Endodermal cell (in vitro differentiated cells): Measurements from ENCODE around the gene UBA52. TPM values are rescaled to one million over a fixed set of nuclear protein-coding genes. Genes with fewer than 3 reads are reported as not detected.

Experiments
- DNase-seq: peaks from one replicate; pipeline ENCODE4 v3.0.0-alpha.2; 2017
- H3K27ac ChIP-seq: 2 replicates; pipeline ENCODE4 v1.5.1; 2013; ENCODE audit warnings: mild to moderate bottlenecking, low read depth, low read length, moderate library complexity
- H3K27me3 ChIP-seq: 2 replicates; pipeline ENCODE4 v1.6.1; 2013; ENCODE audit warnings: mild to moderate bottlenecking, low read length, moderate library complexity; ENCODE audit not compliant: insufficient read depth, control insufficient read depth, poor library complexity, severe bottlenecking
- H3K36me3 ChIP-seq: 2 replicates; pipeline ENCODE4 v1.7.0; 2013; ENCODE audit warnings: mild to moderate bottlenecking, low read length, moderate library complexity; ENCODE audit not compliant: control insufficient read depth, insufficient read depth
- H3K4me1 ChIP-seq: one replicate; pipeline ENCODE4 v1.7.0; 2013; ENCODE audit warnings: low read length; ENCODE audit not compliant: control insufficient read depth, insufficient read depth
- H3K4me3 ChIP-seq: 2 replicates; pipeline ENCODE4 v1.5.1; 2013; ENCODE audit warnings: mild to moderate bottlenecking, low read length, moderate library complexity
- H3K9ac ChIP-seq: 2 replicates; pipeline ENCODE4 v1.6.1; 2013; ENCODE audit warnings: mild to moderate bottlenecking, low read length, moderate library complexity; ENCODE audit not compliant: poor library complexity, severe bottlenecking; ENCODE audit errors: extremely low read depth
- H3K9me3 ChIP-seq: 2 replicates; pipeline ENCODE4 v1.6.1; 2013; ENCODE audit warnings: mild to moderate bottlenecking, low read length, moderate library complexity; ENCODE audit not compliant: control insufficient read depth
- H3K27ac Mint-ChIP-seq: 2 replicates; pipeline ENCODE4 v1.8.0; 2020; ENCODE audit warnings: mixed read lengths
- H3K27me3 Mint-ChIP-seq: 2 replicates; pipeline ENCODE4 v1.8.0; 2021; ENCODE audit warnings: mild to moderate bottlenecking, mixed read lengths; ENCODE audit not compliant: insufficient read depth
- H3K36me3 Mint-ChIP-seq: 2 replicates; pipeline ENCODE4 v1.8.0; 2020; ENCODE audit warnings: low read depth, mixed read lengths
- H3K4me1 Mint-ChIP-seq: 2 replicates; pipeline ENCODE4 v1.8.0; 2020; ENCODE audit warnings: mixed read lengths
- H3K4me3 Mint-ChIP-seq: 2 replicates; pipeline ENCODE4 v1.8.0; 2020; ENCODE audit warnings: mild to moderate bottlenecking, moderate library complexity, mixed read lengths
- H3K9me3 Mint-ChIP-seq: 2 replicates; pipeline ENCODE4 v1.8.0; 2020; ENCODE audit warnings: mild to moderate bottlenecking, mixed read lengths
- CTCF ChIP-seq: fragments of 200-600 bp; sonication (generic); conservative IDR thresholded peaks from 2 replicates; pipeline ENCODE4 v1.5.0; 2021; ENCODE audit warnings: antibody characterized with exemption, mild to moderate bottlenecking
- WGBS, 2 experiments: methylation state at CpG; one replicate each; pipeline versions ENCODE4 v1.1.5 to v1.1.7; 2013; ENCODE audit warnings: missing lambda C conversion rate in 2 of 2, mixed read lengths in 1 of 2; ENCODE audit not compliant: insufficient coverage in 1 of 2, insufficient read length in 1 of 2; 5-methylcytosine and 5-hydroxymethylcytosine counted together
- total RNA-seq, 2 donors: library from RNA; stranded (reverse); fragmentation: NEBNext Ultra II Directional in 1 of 2; extraction: Animal tissue kit (Norgen Biotek cat#: 25700) in 1 of 2; gene quantifications; 2 replicates in 1 of 2; 3 replicates in 1 of 2; pipeline ENCODE4 v1.2.1, GENCODE V29; 2021

The UBA52 gene
- total RNA-seq, 2 donors from 2014 or later = 1,143 to 1,222 TPM

GRCh38 chr19:18609717-18610051 is 38.0 kb downstream of the UBA52 start:
- Histone ChIP-seq H3K36me3 (no peaks in the 10 kb centered on the region), H3K9me3 (no peaks in the 10 kb centered on the region), H3K27ac (no peak overlapping the region), H3K9ac (no peak overlapping the region), H3K4me3 (no peak overlapping the region), H3K27me3 (peaks cover 95% of the 10 kb centered on the region), H3K4me1 (peaks cover 6% of the 10 kb centered on the region)
- Mint-ChIP-seq H3K4me1 (peaks cover 21% of the 10 kb centered on the region), H3K27ac (no peak overlapping the region), H3K36me3 (no peaks in the 10 kb centered on the region), H3K27me3 (peaks cover 86% of the 10 kb centered on the region), H3K4me3 (peak overlapping the region; percentile 44), H3K9me3 (no peaks in the 10 kb centered on the region)
- no peak for TF ChIP-seq CTCF
- DNase-seq = no peak
- 0 to 42% methylated on average over 1 to 2 of the region's 2 CpGs for WGBS, 2 experiments

GRCh38 chr19:18610245-18610555 is 38.5 kb downstream of the UBA52 start:
- no peak overlapping the region for H3K27ac Mint-ChIP-seq
- Histone ChIP-seq H3K4me3 (no peak overlapping the region), H3K27me3 (peaks cover 95% of the 10 kb centered on the region), H3K27ac (no peak overlapping the region), H3K4me1 (peaks cover 6% of the 10 kb centered on the region), H3K9ac (no peak overlapping the region), H3K36me3 (no peaks in the 10 kb centered on the region), H3K9me3 (no peaks in the 10 kb centered on the region)
- H3K4me1 Mint-ChIP-seq = peaks cover 21% of the 10 kb centered on the region
- TF ChIP-seq CTCF = no peak
- peak; percentile 71 for DNase-seq
- WGBS, 2 experiments = 41 to 50% methylated on average over 2 to 3 of the region's 3 CpGs
- H3K4me3 Mint-ChIP-seq = peak overlapping the region; percentile 44
- no peaks in the 10 kb centered on the region for H3K36me3 Mint-ChIP-seq
- H3K27me3 Mint-ChIP-seq = peaks cover 86% of the 10 kb centered on the region
- H3K9me3 Mint-ChIP-seq = no peaks in the 10 kb centered on the region

GRCh38 chr19:18610556-18611326 is 39.1 kb downstream of the UBA52 start:
- H3K27me3 Mint-ChIP-seq = peaks cover 86% of the 10 kb centered on the region
- 3% methylated on average over 17 to 41 of the region's 45 CpGs for WGBS, 2 experiments
- H3K27ac ChIP-seq = no peak overlapping the region
- TF ChIP-seq CTCF = no peak
- peaks cover 6% of the 10 kb centered on the region for H3K4me1 ChIP-seq
- H3K27ac Mint-ChIP-seq = no peak overlapping the region
- H3K9ac ChIP-seq = no peak overlapping the region
- H3K36me3 ChIP-seq = no peaks in the 10 kb centered on the region
- H3K4me3 ChIP-seq = peak overlapping the region; percentile 59
- no peaks in the 10 kb centered on the region for H3K36me3 Mint-ChIP-seq
- H3K9me3 ChIP-seq = no peaks in the 10 kb centered on the region
- DNase-seq = peak; percentile 81
- peaks cover 95% of the 10 kb centered on the region for H3K27me3 ChIP-seq
- peaks cover 18% of the 10 kb centered on the region for H3K4me1 Mint-ChIP-seq
- H3K9me3 Mint-ChIP-seq = no peaks in the 10 kb centered on the region
- peak overlapping the region; percentile 44 for H3K4me3 Mint-ChIP-seq
